HCT116 (cell line): Measurements from ENCODE around the gene SELENOW. TPM values are rescaled to one million over a fixed set of nuclear protein-coding genes. Genes with fewer than 3 reads are reported as not detected.
"Not testable (repeated sequence)": the region's sequence is repeated elsewhere in the genome, so short reads cannot be mapped to it uniquely, and the experiment has no call there.

Source experiments
- ATAC-seq: fragments of 200-7000 bp; cut with Tn5 transposase; 2 replicates; pipeline ENCODE4 v1.9.1; 2020; ENCODE audit warnings: mild to moderate bottlenecking, moderate library complexity
- BruUV-seq: library from RNA; stranded (reverse); fragments of 400-500 nt; replicated peaks from 2 replicates; lab custom pipeline; 2021; lab: Mats Ljungman, UMichigan
- CTCF ChIA-PET: fragments of 300-600 bp; sonication (Branson Sonifier 250); formaldehyde crosslinking; loops from one replicate; lab custom pipeline; 2021; ENCODE audit warnings: antibody characterized with exemption; lab: Charles Lee
- POLR2A ChIA-PET: fragments of 300-600, 350-600 bp; sonication (Branson Sonifier 250); formaldehyde crosslinking; loops from one replicate; lab custom pipeline; 2021; ENCODE audit warnings: antibody characterized with exemption; lab: Charles Lee
- RAD21 ChIA-PET, 2 experiments: fragments of 300-600 bp; sonication (Branson Sonifier 250); formaldehyde crosslinking; loops; one replicate each; lab custom pipeline; 2023; ENCODE audit warnings: low total read pairs in 2 of 2; ENCODE audit not compliant: uncharacterized antibody in 2 of 2, unreplicated experiment in 2 of 2, low non-redundant PET in 1 of 2; lab: Charles Lee
- DNase-seq: peaks from one replicate; pipeline ENCODE4 v3.0.0-alpha.2; 2010; ENCODE audit warnings: low read depth, low spot score
- H2AFZ ChIP-seq: fragments of 200-600 bp; shearing (Covaris generic), sonication (generic); 2 replicates; pipeline ENCODE4 v1.6.1; 2017; ENCODE audit warnings: low read depth, mixed run types, mixed read lengths, antibody characterized with exemption, low read length; ENCODE audit not compliant: poor library complexity, severe bottlenecking
- H3K27ac ChIP-seq: 2 replicates; pipeline ENCODE4 v1.5.1; 2012; ENCODE audit warnings: low read depth, low read length
- H3K27me3 ChIP-seq: fragments of 200-600 bp; sonication (generic); 2 replicates; pipeline ENCODE4 v1.6.1; 2016; ENCODE audit warnings: mixed run types, low read length, mixed read lengths; ENCODE audit not compliant: insufficient read depth
- H3K36me3 ChIP-seq, 2 experiments: fragments of 200-500 bp in 1 of 2; fragments of 200-600 bp in 1 of 2; sonication (Bioruptor generic) in 1 of 2; sonication (generic) in 1 of 2; 2 replicates each; pipeline versions ENCODE4 v1.5.1 to v1.6.1; 2014 to 2016; ENCODE audit warnings: low read length in 2 of 2, inconsistent platforms in 1 of 2, mixed read lengths in 1 of 2, mixed run types in 1 of 2; ENCODE audit not compliant: insufficient read depth in 2 of 2, control insufficient read depth in 1 of 2
- H3K4me1 ChIP-seq, 2 experiments: fragments of 200-600 bp in 1 of 2; sonication (generic) in 1 of 2; 2 replicates each; pipeline versions ENCODE4 v1.5.1 to v1.6.1; 2012 to 2017; ENCODE audit warnings: low read length in 2 of 2, inconsistent platforms in 1 of 2, mild to moderate bottlenecking in 1 of 2, mixed read lengths in 1 of 2, mixed run types in 1 of 2, moderate library complexity in 1 of 2; ENCODE audit not compliant: insufficient read depth in 2 of 2, control insufficient read depth in 1 of 2
- H3K4me2 ChIP-seq: fragments of 200-600 bp; sonication (generic); 2 replicates; pipeline ENCODE4 v1.6.1; 2017; ENCODE audit warnings: mixed run types, low read length, mixed read lengths
- H3K4me3 ChIP-seq, 2 experiments: fragments of 200-600 bp in 1 of 2; sonication (generic) in 1 of 2; replicated peaks in 1 of 2; 2 replicates each; pipeline ENCODE4 v1.5.1; 2011 to 2016; ENCODE audit warnings: low read length in 2 of 2, control low read depth in 1 of 2, low read depth in 1 of 2, mild to moderate bottlenecking in 1 of 2, mixed read lengths in 1 of 2, mixed run types in 1 of 2
- H3K79me2 ChIP-seq: fragments of 200-600 bp; sonication (generic); 2 replicates; pipeline ENCODE4 v1.6.1; 2017; ENCODE audit warnings: mild to moderate bottlenecking, mixed run types, low read length, moderate library complexity, mixed read lengths; ENCODE audit not compliant: insufficient read depth
- H3K9ac ChIP-seq: fragments of 200-600 bp; sonication (generic); 2 replicates; pipeline ENCODE4 v1.6.1; 2016; ENCODE audit warnings: low read length, mixed read lengths
- H3K9me2 ChIP-seq: fragments of 200-600 bp; sonication (generic), shearing (Covaris generic); 2 replicates; pipeline ENCODE4 v1.6.1; 2017; ENCODE audit warnings: mixed run types, mild to moderate bottlenecking, moderate library complexity; ENCODE audit not compliant: insufficient read depth
- H3K9me3 ChIP-seq, 2 experiments: fragments of 200-500 bp in 1 of 2; fragments of 200-600 bp in 1 of 2; sonication (Bioruptor generic) in 1 of 2; sonication (generic) in 1 of 2; 2 replicates each; pipeline ENCODE4 v1.6.1; 2014 to 2017; ENCODE audit warnings: low read length in 2 of 2, mixed read lengths in 2 of 2, inconsistent platforms in 1 of 2, low read depth in 1 of 2, mild to moderate bottlenecking in 1 of 2, mixed run types in 1 of 2, moderate library complexity in 1 of 2; ENCODE audit not compliant: control insufficient read depth in 1 of 2, insufficient read depth in 1 of 2
- H4K20me1 ChIP-seq: fragments of 200-600 bp; sonication (generic), shearing (Covaris generic); 2 replicates; pipeline ENCODE4 v1.6.1; 2017; ENCODE audit warnings: mixed run types, mild to moderate bottlenecking, moderate library complexity; ENCODE audit not compliant: insufficient read depth
- JUND ChIP-seq: IDR thresholded peaks from 2 replicates; pipeline ENCODE4 v1.6.1; 2012
- REST ChIP-seq: IDR thresholded peaks from 2 replicates; pipeline ENCODE4 v1.6.1; 2012; ENCODE audit warnings: low read depth
- intact Hi-C: fragments of 100-400 bp; cut with micrococcal nuclease; formaldehyde crosslinking; loops from 2 replicates; pipeline ENCODE4 v1.10.0; 2022
- total RNA-seq: library from RNA; stranded (reverse); gene quantifications from one replicate; pipeline ENCODE4 v1.2.1, GENCODE V29; 2021; ENCODE audit not compliant: unreplicated experiment

The SELENOW gene
- total RNA-seq, 1 experiment from 2014 or later = 181 TPM

GRCh38 chr19:47813995-47814328, 35.5 kb downstream of the SELENOW start (continued):
- no peak for TF ChIP-seq REST
- TF ChIP-seq JUND = no peak

DNA sequence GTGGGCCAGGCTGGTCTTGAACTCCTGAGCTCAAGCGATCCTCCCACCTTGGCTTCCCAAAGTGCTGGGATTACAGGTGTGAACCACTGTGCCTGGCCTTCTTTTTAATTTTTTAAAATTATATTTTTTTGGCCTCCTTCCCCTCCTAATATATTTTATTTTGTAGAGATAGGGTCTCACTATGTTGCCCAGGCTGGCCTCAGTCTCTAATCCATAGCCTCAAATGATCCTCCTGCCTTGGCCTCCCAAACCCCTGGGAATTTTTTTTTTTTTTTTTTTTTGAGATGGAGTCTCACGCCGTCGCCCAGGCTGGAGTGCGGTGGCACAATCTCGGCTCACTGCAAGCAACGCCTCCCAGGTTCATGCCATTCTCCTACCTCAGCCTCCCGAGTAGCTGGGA, 37.8 kb downstream of the SELENOW start:
- H3K4me2 ChIP-seq, H3K9me2 ChIP-seq, H4K20me1 ChIP-seq, BruUV-seq, DNase-seq, H3K27me3 ChIP-seq, ATAC-seq, POLR2A ChIA-PET, H3K79me2 ChIP-seq, H2AFZ ChIP-seq, H3K4me1 ChIP-seq, H3K36me3 ChIP-seq, H3K27ac ChIP-seq, intact Hi-C loops, RAD21 ChIA-PET, H3K9me3 ChIP-seq, H3K4me3 ChIP-seq, H3K9ac ChIP-seq: not testable (repeated sequence)
- CTCF ChIA-PET = interaction anchor here (1.3 kb wide), 1 partner anchor 12 kb away, joined by 3 read pairs; no protein-coding TSS in a partner anchor

- POLR2A ChIA-PET, intact Hi-C loops, DNase-seq, H4K20me1 ChIP-seq, H3K9ac ChIP-seq, H3K4me2 ChIP-seq, BruUV-seq, CTCF ChIA-PET, H3K79me2 ChIP-seq, H2AFZ ChIP-seq, RAD21 ChIA-PET, H3K4me1 ChIP-seq, H3K27ac ChIP-seq, ATAC-seq, H3K4me3 ChIP-seq, H3K9me2 ChIP-seq, H3K36me3 ChIP-seq, H3K27me3 ChIP-seq, H3K9me3 ChIP-seq: not testable (repeated sequence)
These were observed 39.7 kb downstream of the SELENOW start for GRCh38 chr19:47818221-47818620.
